Astrocyte of the spinal cord (primary cell): ENCODE data around the gene EEF1AKMT4.

ENCODE experiments used
- DNase-seq: peaks from one replicate; pipeline ENCODE4 v3.0.0; 2011; ENCODE audit warnings: low read depth, low spot score
- H3K4me3 ChIP-seq: 2 replicates; pipeline ENCODE4 v1.5.1; 2011; ENCODE audit warnings: low read depth, mild to moderate bottlenecking, low read length, moderate library complexity
- CTCF ChIP-seq: IDR thresholded peaks from 2 replicates; pipeline ENCODE4 v1.5.1; 2012; ENCODE audit warnings: low read depth, mild to moderate bottlenecking, low read length, inconsistent platforms
- in situ Hi-C: cut with HindIII; loops from 2 replicates; pipeline ENCODE4 v1.10.0; 2017; ENCODE audit warnings: low sequenced_read_pairs

Gene EEF1AKMT4

GRCh38 chr3:184239221-184239620 is 10.3 kb upstream of the EEF1AKMT4 start:
- H3K4me3 ChIP-seq = no peak overlapping the region
- TF ChIP-seq CTCF = no peak
- DNase-seq = no peak
- in situ Hi-C loops = no loop called here

- in situ Hi-C loops = no loop called here
- H3K4me3 ChIP-seq = no peak overlapping the region
- TF ChIP-seq CTCF = no peak
- no peak for DNase-seq
Measured at GRCh38 chr3:184239708-184240107, 9.8 kb upstream of the EEF1AKMT4 start.

- TF ChIP-seq CTCF = no peak
- in situ Hi-C loops = no loop called here
- peak; percentile 37 for DNase-seq
- no peak overlapping the region for H3K4me3 ChIP-seq
Measured at GRCh38 chr3:184240384-184241140, 8.9 kb upstream of the EEF1AKMT4 start.

- in situ Hi-C loops = no loop called here
- no peak overlapping the region for H3K4me3 ChIP-seq
- TF ChIP-seq CTCF = no peak
- DNase-seq = no peak
Measured at GRCh38 chr3:184241141-184241446, 8.4 kb upstream of the EEF1AKMT4 start.

GRCh38 chr3:184241447-184242296 is 7.8 kb upstream of the EEF1AKMT4 start:
- in situ Hi-C loops = no loop called here
- H3K4me3 ChIP-seq = no peak overlapping the region
- peak; percentile 26 for DNase-seq
- TF ChIP-seq CTCF = peak; percentile 59

- no peak overlapping the region for H3K4me3 ChIP-seq
- in situ Hi-C loops = no loop called here
- DNase-seq = no peak
- no peak for TF ChIP-seq CTCF
Measured at GRCh38 chr3:184242297-184242685, 7.2 kb upstream of the EEF1AKMT4 start.
